ENCODE results near the gene DOC2B. TPM values are rescaled to one million over a fixed set of nuclear protein-coding genes. Genes with fewer than 3 reads are reported as not detected.

DOC2B gene
- total and polyA plus RNA-seq, 2 of the 8 experiments (the other 6 are each of a cell fraction or from before 2014, with no cell fraction given), result 1.3 to 3.3 TPM

- TF ChIP-seq ATF3 (IDR thresholded peaks at IDR 0.05; ENCODE audit: insufficient read depth, low read depth, low read length), result no peak
- no peak for TF ChIP-seq E2F6 (IDR thresholded peaks at IDR 0.05)
- TF ChIP-seq GTF2F1 (IDR thresholded peaks at IDR 0.05; ENCODE audit: borderline replicate concordance, low read depth, low read length), result no peak
- TF ChIP-seq SIRT6 (IDR thresholded peaks at IDR 0.05; ENCODE audit: low read length), result no peak
- no peak for TF ChIP-seq KDM1A (IDR thresholded peaks at IDR 0.05; ENCODE audit: borderline replicate concordance, low read length)
- no peak for TF ChIP-seq TCF12 (IDR thresholded peaks at IDR 0.05; ENCODE audit: low read depth, low read length)
- TF ChIP-seq GABPA (IDR thresholded peaks at IDR 0.05; ENCODE audit: borderline replicate concordance, insufficient read depth, low read length), result no peak
These were observed 837 bp downstream of the DOC2B start (continued) for GRCh38 chr17:180381-181244.

All from H1 (cell line).